ENCODE data around the gene HLF.

HLF gene

DNA sequence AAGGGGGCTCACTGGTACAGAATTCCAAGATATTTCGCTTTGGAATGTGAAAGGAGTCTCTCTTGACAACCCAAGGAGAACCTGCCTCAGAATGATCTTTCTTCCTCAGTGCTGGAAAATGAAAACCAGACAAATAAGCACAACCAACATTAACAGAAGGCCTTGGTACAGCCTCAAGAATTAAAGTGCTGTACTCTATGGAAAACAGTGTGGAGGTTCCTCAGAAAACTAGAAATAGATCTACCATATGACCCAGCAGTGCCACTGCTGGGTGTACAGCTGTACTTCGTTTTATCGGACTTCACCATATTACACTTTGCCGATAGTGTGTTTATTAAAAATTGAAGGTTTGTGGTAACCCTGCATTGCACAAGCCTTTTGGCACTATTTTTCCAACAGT lies 25.2 kb downstream of the HLF start:
- no peak overlapping the region for H3K4me3 ChIP-seq (ENCODE audit: low read depth, low read length)

DNA sequence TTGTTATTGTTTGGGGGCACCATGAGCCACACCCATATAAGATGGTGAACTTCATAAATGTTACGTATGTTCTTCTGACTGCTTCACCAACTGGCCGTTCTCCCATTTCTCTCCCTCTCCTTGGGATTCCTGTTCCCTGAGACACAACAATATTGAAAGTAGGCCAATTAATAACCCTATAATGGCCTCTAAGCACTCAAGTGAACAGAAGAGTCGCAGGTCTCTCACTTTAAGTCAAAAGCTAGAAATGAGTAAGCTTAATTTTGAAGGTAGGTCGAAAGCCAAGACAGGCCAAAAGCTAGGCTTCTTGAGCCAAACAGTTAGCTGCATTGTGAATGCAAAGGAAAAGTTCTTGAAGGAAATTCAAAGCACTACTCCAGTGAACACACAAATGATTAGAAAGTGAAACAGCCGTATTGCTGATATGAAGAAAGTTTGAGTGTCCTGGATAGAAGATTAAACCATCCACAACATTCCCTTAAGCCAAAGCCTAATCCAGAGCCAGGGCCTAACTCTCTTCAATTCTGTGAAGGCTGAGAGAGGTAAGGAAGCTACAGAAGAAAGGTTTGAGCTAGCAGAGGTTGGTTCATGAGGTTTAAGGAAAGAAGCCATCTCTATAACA lies 25.8 kb downstream of the HLF start:
- H3K4me3 ChIP-seq (ENCODE audit: low read depth, low read length): no peak overlapping the region

DNA sequence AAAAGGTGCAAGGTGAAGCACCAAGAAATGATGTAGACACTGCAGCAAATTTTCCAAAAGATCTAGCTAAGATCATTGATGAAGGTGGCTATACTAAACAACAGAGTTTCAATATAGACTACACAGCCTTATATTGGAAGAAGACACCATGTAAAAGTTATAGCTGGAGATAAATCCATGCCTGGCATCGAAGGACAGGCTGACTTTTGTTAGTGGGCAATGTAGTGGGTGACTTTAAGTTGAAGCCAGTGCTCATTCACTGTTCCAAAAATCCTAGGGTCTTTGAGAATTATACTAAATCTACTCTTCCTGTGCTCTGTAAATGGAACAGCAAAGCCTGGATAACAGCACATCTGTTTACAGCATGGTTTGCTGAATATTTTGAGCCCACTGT lies 26.4 kb downstream of the HLF start:
- H3K4me3 ChIP-seq (ENCODE audit: low read depth, low read length): no peak overlapping the region

DNA sequence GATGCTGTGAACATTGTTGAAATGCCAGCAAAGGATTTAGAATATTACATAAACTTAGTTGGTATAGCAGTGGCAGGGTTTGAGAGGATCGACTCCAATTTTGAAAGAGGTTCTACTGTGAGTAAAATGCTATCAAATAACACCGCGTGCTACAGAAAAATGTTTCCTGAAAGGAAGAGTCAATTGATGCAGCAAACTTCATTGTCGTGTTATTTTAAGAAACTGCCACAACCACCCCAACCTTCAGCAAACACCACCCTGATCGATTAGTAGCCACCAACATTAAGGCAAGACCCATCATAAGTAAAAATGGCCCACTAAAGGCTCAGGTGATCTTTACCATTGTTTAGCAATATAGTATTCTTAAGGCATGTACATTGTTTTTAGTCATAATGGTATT lies 27.3 kb downstream of the HLF start:
- H3K4me3 ChIP-seq (ENCODE audit: low read depth, low read length): no peak overlapping the region

DNA sequence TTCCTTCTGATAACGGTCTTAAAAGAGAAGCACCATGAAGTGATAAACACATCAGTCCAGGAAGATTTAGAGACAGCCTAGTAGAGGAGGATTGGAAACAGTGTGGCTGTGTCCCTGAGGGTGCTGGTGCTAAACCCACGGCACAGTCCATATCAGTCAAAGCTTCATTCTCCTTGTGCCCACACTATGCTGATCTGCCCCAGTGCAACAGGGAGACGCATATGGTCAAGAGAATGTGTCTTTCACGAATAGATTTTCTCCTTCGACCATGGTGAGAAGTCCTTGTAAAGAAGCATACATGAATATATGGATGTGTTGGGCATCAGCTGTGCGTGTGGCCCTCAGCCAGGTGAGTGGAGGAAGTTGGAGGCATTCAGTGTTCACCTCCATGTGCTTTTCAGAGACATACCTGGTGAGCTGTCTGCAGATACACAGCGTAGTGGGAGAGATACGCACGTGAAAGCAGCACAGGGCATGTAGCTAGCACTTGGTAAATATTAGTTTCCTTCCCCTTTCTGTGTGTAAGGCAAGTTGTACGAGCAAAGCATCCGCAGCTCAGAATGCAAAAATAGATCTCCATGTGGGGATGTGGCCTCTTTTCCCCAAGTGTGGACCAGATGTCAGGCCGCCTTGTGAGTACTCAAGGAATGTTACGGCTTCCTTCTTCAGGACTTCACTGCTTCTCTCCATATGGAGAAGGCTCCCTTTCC lies 29.4 kb downstream of the HLF start:
- H3K4me3 ChIP-seq (ENCODE audit: low read depth, low read length): no peak overlapping the region

DNA sequence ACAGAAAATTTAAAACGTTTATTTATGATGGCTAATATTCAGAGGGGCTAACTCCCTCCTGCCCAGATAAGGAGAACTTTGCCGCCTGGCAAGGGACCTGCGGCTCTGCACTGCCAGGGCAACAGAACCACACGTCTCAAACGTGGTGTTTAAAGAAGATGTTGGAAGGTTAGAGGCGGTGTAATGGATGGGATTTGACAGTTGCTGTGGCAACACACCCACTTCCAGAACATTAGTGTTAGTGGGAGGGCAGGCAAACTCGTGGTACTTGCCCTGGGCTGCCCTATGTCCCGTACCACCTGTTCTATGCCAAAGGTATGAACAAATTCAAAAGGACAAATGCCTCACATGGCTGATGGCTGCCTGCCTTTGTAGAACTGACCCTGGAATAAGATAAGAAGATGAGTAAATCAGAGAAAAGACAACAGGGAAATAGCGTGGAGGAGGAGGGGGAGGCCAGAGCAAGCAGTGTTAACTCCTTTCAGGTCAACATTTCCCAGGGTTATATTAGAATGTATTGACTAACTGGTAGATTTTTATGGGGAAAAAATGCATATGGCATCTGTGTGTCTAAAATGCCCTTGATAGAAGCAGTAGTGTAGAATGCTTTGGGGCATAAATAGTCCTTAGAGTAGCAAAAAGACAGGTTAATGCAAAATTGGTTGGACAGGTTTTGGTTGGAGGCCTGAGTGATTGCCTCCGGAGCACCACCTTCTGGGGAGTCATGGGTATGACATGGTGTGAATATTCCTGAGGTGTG lies 30.8 kb downstream of the HLF start:
- no peak overlapping the region for H3K4me3 ChIP-seq (ENCODE audit: low read depth, low read length)

DNA sequence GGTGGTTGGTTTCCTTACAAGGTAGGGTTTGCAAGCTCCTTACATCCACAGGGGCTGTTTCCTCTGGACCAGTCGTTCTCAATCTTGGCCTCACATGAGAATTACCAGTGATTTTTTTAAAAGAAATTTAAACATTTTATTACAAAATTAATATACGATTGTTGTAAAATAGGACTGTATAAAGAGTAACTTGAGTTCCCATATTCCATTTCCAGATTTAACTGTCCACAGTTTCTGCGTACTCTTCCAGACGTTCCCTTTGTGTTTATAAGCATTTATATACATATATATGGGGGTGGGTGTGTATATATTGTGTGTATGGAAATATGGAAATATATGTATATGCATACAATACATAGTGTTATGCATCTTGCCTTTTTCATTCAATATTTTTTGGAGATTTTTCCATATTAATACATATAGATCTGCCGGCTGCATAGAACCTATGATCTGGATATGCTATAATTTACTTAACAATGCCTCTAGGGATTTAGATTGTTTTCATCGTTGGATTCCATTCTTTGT lies 31.5 kb downstream of the HLF start:
- H3K4me3 ChIP-seq (ENCODE audit: low read depth, low read length): no peak overlapping the region

DNA sequence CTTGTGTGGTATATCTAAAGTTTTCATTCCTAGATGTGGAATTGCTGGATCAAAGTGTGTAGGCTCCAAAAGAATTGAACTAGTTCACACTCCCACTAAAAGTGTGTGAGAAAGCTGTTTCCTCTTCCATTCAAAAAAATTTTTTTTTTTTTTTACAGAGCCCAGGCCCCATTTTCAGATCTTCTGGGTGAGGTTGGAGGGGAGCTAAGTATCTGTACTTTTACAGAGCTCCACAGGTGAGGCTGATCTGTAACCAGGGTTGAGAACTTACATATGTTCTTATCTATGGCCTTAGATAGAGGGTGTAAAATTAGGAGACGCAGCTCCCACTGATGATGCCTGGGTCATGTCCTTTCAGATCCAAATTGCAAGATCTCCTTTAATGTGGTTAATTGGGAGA lies 31.9 kb downstream of the HLF start:
- no peak overlapping the region for H3K4me3 ChIP-seq (ENCODE audit: low read depth, low read length)

DNA sequence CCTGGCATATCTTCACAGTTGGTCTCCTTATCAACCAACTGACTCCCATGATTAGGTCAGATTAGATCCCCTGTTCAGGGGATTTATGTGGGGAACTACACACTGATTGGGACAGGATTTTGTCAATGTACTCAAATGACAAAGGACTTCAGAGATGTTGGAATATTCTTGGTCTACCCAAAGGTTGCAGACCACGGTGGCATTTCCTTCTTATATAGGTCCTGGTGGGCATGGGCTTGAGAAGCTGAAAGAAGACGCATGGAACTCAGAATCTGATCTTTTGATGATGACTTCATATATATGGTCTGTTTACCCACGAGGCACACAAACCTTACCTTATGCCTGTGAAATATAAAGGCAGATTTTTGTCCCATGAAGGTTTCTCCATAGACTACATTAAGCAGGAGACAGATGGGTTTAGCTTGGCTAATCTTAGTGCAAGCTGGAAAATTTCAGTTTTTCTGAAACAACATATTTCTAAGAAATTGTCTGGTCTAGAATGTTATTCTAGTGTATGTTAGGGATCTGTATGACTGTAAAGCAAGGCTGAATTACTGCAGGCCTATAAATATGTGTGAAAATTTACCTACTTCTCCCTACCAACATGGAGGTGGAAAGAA lies 33.5 kb downstream of the HLF start:
- no peak overlapping the region for H3K4me3 ChIP-seq (ENCODE audit: low read depth, low read length)

DNA sequence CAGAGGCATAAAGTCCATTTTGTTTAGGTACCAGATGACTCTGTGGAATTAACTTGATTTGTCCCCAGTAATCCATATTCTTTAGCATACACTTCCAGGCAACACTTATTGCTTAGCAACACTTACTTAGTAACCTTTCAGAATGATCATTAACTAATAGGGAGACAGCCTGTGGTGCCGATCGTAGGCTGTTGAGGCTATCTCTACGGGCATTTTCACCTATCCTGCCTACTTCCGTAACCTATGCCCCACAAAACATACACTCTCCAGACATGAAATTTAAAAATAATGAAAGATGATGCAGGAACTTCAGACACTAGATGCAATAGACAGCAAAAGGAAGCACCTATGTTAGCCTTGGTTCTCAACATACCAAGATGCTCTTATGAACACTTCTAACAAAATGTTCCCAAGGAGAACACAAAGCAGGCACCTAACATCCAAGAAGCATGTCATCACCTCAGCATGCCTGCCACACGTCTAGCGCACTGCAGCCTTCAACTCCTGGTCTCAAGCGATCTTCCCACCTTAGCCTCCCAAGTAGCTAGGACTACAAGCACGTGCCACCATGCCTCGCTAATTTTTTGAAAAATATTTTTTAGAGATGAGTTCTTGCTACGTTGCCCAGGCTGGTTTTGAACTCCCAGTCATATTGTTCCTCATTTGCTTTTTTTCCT lies 34.5 kb downstream of the HLF start:
- no peak overlapping the region for H3K4me3 ChIP-seq (ENCODE audit: low read depth, low read length)

DNA sequence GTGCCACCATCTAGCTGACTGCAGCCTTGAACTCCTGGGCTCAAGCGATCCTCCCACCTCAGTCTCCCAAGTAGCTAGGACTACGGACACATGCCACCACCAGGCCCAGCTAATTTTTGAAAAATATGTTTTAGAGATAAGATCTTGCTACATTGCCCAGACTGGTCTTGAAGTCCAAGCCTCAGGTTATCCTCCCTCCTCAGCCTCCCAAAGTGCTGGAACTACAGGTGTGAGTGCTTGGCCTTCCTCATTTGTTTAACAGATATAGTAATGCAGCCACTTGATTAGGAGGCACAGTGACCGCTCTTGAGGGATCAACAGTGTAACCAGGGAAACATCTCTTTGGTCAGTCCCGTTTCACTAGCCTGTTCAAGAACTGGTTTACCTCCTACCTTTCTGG lies 35.1 kb downstream of the HLF start:
- no peak overlapping the region for H3K4me3 ChIP-seq (ENCODE audit: low read depth, low read length)

DNA sequence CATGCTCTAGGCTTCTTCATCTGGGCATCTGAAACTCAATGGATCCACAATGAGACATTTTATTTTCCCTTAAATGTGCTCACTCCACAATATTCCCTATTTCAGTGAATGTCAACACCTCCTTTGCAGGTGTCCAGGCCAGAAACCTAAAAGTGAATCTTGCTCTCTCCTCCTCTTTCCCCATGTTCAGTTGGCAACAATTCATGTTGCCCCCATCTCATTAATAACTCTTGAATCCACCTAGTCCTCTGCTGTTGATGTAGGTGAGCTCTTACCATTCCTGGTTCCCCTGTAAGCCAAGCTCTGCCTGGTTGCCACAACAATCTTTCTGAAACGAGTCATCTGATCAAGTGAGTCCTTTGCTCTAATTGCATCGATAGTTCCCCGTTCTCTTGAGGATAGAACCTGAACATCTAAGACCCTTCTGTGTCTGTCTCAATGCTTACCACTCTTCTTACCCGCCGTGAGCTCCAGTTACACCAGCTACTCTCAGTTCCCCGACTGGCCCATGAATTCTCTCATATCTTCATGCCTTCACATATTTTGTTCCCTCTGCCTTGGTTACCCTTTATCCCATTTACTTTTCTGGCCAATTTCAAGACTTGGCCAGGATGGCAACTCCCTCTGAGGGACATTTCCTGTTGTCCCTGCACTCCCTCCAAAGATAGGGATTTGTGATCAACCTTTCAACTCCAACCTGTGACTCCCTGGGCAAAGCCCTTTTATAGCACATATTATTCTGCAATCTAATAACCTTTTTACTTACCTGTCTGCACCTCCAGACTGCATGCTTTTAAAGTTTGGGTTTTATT lies 35.9 kb downstream of the HLF start:
- H3K4me3 ChIP-seq (ENCODE audit: low read depth, low read length): no peak overlapping the region

DNA sequence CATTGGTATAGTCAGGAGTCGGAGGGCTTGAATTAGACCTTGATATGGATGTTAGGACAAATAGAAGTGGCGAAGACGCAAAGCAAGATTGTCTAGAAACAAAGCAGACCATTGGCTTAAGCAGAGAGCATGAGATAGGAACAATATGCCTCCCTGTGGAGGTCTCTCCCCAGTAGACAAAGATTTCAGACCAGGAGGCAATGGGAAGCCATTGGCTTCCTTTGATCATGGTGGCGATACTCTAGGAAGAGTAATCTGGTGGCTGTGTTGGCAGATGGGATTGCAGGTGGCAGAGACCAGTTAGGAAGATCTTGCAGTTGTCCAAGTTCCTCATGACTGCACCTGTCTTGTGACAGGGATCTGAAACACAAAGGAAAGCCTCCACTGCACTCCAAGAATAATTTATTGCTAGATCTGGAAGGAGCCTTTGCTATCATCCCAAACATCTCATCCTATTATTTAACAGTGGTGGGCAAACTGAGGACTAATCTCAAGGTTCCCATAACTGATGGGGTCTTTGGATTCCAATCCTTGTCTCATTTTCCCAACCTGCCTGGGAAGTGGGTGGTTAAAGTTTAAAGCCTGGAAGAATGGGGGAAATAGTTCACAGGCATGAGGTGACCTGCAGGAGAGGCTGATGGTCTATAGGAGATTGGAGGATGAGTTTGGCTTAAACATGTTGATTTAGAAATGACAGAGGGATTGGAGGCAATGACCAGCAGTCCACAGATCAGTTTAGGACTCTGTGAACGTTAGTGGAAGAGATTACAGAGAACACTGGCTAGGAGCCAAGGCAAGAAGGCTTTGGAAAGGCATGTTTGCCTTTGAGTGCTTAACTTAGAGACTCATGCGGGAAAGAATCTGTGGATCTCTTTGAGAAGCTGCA lies 37.0 kb downstream of the HLF start:
- no peak overlapping the region for H3K4me3 ChIP-seq (ENCODE audit: low read depth, low read length)

DNA sequence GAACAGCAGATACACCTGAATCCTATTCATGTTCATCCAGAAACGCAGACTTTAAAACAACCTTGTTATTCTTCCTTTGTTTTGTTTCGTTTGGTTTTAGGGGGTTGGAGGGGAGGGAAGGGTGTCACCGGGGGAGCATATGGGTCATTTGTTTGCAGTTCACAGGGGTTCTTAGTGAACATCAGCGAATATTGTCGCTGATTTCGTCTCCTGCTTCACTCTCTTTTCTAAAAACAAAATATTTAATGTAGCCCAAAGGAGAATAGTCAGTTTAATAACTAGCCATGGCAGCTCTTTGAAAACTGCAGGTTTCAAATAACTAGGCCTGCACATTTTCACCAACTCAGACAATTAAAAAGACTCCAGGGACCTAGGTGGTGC lies 37.6 kb downstream of the HLF start:
- H3K4me3 ChIP-seq (ENCODE audit: low read depth, low read length): no peak overlapping the region

DNA sequence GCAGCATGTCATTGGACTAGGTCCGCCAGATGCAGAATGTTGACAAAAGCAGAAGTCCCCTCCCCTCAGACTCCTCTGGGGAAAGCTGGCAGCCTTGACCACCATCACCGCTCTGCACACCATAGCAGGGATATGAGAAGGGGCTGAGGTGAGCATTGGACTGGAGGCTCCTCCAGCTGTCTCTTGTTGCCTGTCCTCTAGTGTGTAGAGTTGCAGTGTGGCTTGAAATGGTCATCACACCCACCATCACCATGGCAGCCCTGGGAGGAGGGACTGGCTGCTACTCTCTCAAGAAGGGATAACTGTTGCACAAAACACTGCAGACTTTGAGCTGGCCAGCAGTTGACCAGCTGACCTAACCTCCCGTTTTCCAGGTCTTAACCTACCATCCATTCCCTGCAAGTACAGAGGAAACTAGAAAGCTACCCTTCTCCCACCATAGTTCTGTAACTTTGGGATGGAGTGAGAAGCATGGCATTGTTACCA lies 38.3 kb downstream of the HLF start:
- H3K4me3 ChIP-seq (ENCODE audit: low read depth, low read length): no peak overlapping the region

DNA sequence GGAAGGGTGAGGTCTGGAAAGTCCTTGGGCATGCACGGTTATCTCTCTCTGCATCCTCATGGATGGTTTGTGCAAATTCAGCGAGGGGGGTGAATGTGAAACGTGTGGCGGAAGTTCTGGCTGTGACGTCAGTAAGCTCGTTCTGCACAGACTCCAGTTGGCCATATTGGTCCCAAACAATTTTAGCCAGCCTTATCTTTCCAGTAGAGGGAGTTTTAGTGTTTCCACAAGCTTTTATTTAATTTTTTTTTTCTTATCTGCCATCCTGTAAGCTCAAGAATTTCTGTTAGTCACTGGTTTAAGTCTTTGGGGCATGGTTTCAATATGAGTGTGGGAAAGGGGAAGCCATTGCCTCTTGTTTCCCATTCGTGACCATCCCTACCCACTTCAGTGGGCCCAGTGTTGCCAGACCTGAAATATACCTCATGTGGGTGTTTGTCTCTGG lies 39.0 kb downstream of the HLF start:
- H3K4me3 ChIP-seq (ENCODE audit: low read depth, low read length): no peak overlapping the region

DNA sequence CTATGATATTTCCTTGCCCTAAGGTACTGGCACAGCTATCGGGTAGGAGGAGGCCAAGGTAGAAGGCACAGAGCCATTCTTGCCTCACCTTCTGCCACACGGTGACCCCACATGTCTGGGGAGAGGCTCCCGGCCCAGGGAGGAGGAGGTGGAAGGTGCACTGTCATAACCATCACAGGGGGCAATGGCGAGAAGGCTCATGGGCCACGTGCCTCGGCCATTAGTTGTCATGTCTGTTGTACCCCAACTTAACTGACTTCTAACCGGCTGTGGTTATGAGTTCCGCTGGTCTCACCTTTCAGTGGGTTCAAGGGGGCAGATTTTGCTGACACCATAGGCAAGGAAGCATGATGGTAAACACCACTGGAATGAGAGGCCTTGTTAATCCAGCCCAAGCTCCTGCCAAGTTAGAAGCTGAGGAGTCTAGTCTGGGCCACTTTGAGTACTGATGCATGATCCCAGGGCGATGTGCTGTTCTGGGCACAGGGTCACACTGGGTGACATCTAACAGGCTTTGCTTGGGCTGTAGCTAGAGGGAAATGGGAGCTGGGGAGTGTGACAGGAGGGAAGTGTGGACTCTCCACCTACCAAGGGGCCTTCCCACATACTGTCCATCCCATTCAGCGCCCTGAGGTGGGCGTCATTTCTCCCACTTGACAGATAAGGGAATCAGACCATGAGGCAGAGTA lies 39.6 kb downstream of the HLF start:
- H3K4me3 ChIP-seq (ENCODE audit: low read depth, low read length): no peak overlapping the region

DNA sequence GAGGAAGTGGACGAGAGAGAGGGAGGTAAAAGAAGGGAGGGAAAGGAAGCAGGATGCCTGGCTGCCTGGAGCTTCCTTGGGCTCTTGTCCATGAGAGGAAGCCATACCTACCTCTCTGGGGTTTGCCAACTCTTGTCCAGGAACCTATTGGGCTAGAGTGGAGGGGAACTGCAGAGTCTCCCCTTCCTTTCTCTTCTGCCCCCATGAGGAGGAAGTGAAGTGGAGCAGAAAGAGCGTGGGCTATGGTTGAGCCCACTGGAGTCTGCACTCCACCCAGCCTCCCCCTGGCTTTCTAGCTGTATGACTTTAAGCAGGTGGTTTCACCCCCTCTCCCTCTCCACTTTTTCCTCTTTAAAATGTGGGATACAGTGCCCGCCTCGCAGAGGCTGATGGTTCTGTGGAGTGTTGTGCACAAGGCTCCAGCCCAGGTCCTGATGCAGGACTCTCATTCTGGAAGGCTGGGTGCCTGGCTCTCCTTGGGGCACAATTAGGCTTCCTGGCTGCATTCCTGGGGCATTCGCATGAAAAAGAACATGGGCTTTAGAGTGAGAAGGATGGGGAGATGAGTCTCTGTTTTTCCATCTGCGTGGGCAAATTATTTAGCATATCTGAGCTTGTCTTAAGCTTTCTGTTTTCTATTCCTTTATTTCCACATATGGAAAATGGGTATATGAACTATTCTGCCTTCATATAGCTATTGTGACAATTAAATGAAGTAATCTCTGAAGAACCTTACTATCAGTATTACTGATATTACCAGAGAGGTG lies 40.7 kb downstream of the HLF start:
- no peak overlapping the region for H3K4me3 ChIP-seq (ENCODE audit: low read depth, low read length)
